ENCODE measurements around the gene NLE1. TPM values are rescaled to one million over a fixed set of nuclear protein-coding genes. Genes with fewer than 3 reads are reported as not detected.

Gene NLE1
- polyA plus RNA-seq, 1 donor (not counting 4 experiments of a cell fraction or from before 2014, with no cell fraction given) = 13.5 TPM

GRCh38 chr17:35130392-35130791, 11.7 kb downstream of the NLE1 start:
- DNase-seq (ENCODE audit: low read depth, low spot score) (no peak), FAIRE-seq (no peak)
- Histone ChIP-seq H3K4me1 (ENCODE audit: control insufficient read depth, extremely low read depth, insufficient read depth, low read length) (no peaks in the 10 kb centered on the region), H3K9me3 (ENCODE audit: control insufficient read depth, low read depth, low read length) (no peaks in the 10 kb centered on the region), H3K9ac (ENCODE audit: control insufficient read depth, extremely low read depth, insufficient read depth, low read length) (no peak overlapping the region), H3K27me3 (ENCODE audit: control insufficient read depth, extremely low read depth, insufficient read depth, low read length) (no peaks in the 10 kb centered on the region), H3K4me3 (ENCODE audit: control insufficient read depth in 2 of 3, extremely low read depth in 1 of 3, insufficient read depth in 2 of 3, low read depth in 1 of 3, low read length in 3 of 3) (no peak overlapping the region), H2AFZ (ENCODE audit: control insufficient read depth, low read length) (no peak overlapping the region), H3K4me2 (ENCODE audit: control insufficient read depth, extremely low read depth, insufficient read depth, low read depth, low read length) (no peak overlapping the region), H3K36me3 (ENCODE audit: control insufficient read depth in 2 of 2, extremely low read depth in 1 of 2, insufficient read depth in 2 of 2, low read length in 2 of 2) (peaks cover 13 to 36% of the 10 kb centered on the region in 2 experiments), H3K79me2 (ENCODE audit: control insufficient read depth, insufficient read depth, low read length) (no peaks in the 10 kb centered on the region), H3K27ac (ENCODE audit: control insufficient read depth, insufficient read depth, low read length) (no peak overlapping the region), H4K20me1 (ENCODE audit: control insufficient read depth, extremely low read depth, insufficient read depth, low read length) (no peaks in the 10 kb centered on the region), H3K9me1 (ENCODE audit: control insufficient read depth, extremely low read depth, insufficient read depth, low read length) (peaks cover 2% of the 10 kb centered on the region)
- dilution Hi-C loops (cut with MboI; ENCODE audit: extremely low pct_ligation_motif_present, low sequenced_read_pairs) = no loop called here
- no peak for TF ChIP-seq CTCF (optimal IDR thresholded peaks at IDR 0.05 in 1 of 3, IDR thresholded peaks at IDR 0.05 in 1 of 3, conservative IDR thresholded peaks at IDR 0.05 in 1 of 3; ENCODE audit: extremely low read depth in 1 of 3, insufficient read depth in 2 of 3, low read length in 3 of 3)
- no peak for TF ChIP-seq EZH2 (IDR thresholded peaks at IDR 0.05; ENCODE audit: low read length)

GRCh38 chr17:35129973-35130351, 12.1 kb downstream of the NLE1 start:
- dilution Hi-C loops (cut with MboI; ENCODE audit: extremely low pct_ligation_motif_present, low sequenced_read_pairs) = no loop called here
- Histone ChIP-seq H3K9me1 (ENCODE audit: control insufficient read depth, extremely low read depth, insufficient read depth, low read length) (peaks cover 2% of the 10 kb centered on the region), H3K36me3 (ENCODE audit: control insufficient read depth in 2 of 2, extremely low read depth in 1 of 2, insufficient read depth in 2 of 2, low read length in 2 of 2) (peaks cover 8 to 32% of the 10 kb centered on the region in 2 experiments), H3K79me2 (ENCODE audit: control insufficient read depth, insufficient read depth, low read length) (no peaks in the 10 kb centered on the region), H3K9ac (ENCODE audit: control insufficient read depth, extremely low read depth, insufficient read depth, low read length) (no peak overlapping the region), H2AFZ (ENCODE audit: control insufficient read depth, low read length) (no peak overlapping the region), H3K4me2 (ENCODE audit: control insufficient read depth, extremely low read depth, insufficient read depth, low read depth, low read length) (no peak overlapping the region), H3K27me3 (ENCODE audit: control insufficient read depth, extremely low read depth, insufficient read depth, low read length) (no peaks in the 10 kb centered on the region), H3K4me3 (ENCODE audit: control insufficient read depth in 2 of 3, extremely low read depth in 1 of 3, insufficient read depth in 2 of 3, low read depth in 1 of 3, low read length in 3 of 3) (no peak overlapping the region), H3K9me3 (ENCODE audit: control insufficient read depth, low read depth, low read length) (no peaks in the 10 kb centered on the region), H3K27ac (ENCODE audit: control insufficient read depth, insufficient read depth, low read length) (no peak overlapping the region), H3K4me1 (ENCODE audit: control insufficient read depth, extremely low read depth, insufficient read depth, low read length) (no peaks in the 10 kb centered on the region), H4K20me1 (ENCODE audit: control insufficient read depth, extremely low read depth, insufficient read depth, low read length) (no peaks in the 10 kb centered on the region)
- no peak for TF ChIP-seq CTCF (optimal IDR thresholded peaks at IDR 0.05 in 1 of 3, IDR thresholded peaks at IDR 0.05 in 1 of 3, conservative IDR thresholded peaks at IDR 0.05 in 1 of 3; ENCODE audit: extremely low read depth in 1 of 3, insufficient read depth in 2 of 3, low read length in 3 of 3)
- no peak for TF ChIP-seq EZH2 (IDR thresholded peaks at IDR 0.05; ENCODE audit: low read length)
- FAIRE-seq (no peak), DNase-seq (ENCODE audit: low read depth, low spot score) (no peak)
